Ammon's horn (tissue), 1 donor: ENCODE results near the gene DXO.
"Not testable (repeated sequence)": the region's sequence is repeated elsewhere in the genome, so short reads cannot be mapped to it uniquely, and the experiment has no call there.

Experiments
- DNase-seq: peaks from one replicate; pipeline ENCODE4 v3.0.0-alpha.2; 2016; ENCODE audit warnings: low spot score

DXO gene

DNA sequence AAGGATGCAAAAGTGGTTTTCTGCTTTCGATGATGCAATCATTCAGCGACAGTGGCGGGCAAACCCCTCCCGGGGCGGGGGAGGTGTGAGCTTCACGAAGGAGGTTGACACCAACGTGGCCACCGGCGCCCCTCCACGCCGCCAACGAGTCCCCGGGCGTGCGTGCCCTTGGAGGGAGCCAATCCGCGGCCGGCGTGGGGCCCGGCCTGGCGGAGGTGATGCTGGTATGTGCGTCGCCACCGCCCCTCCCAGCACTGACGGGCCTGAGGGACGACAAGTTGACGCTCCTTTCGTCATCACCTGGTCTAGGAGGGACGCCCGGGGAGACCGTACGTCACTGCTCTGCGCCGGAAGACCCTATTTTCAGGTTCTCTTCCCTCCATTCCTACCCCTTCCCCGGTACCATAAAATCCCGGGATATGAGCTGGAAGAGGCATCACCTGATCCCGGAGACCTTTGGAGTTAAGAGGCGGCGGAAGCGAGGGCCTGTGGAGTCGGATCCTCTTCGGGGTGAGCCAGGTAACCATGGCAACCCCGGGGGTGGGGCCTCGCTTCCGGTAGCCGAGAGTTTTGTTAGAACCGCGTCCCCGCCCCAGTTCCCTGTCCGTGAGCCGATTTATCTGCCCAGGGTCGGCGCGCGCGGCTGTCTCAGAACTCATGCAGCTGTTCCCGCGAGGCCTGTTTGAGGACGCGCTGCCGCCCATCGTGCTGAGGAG, at the start of gene DXO:
TSS of gene DXO (minus strand) at position 146 of the 716 bp plus-strand sequence. CDS start 463 bp downstream, outside the sequence.
- DNase-seq: peak; percentile 99

DNA sequence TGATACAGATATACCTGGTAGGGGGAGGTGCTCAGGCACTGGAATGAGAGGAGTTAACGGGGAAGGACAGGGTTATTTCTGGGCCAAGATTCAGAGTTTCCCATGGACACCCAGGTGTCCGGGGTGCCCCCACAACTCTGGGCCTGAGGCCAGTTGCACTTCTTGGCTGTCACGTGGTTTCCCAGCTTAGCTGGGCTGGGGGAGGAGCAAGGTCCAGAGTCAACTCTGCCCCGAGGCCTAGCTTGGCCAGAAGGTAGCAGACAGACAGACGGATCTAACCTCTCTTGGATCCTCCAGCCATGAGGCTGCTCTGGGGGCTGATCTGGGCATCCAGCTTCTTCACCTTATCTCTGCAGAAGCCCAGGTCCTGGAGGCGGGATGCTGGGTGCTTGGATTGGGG, 42.6 kb upstream of the DXO start, which contains the start of gene C4B:
TSS of gene C4B (plus strand) at position 249 of the 400 bp plus-strand sequence. CDS start at position 300, 51 bp downstream.
- not testable (repeated sequence) for DNase-seq

DNA sequence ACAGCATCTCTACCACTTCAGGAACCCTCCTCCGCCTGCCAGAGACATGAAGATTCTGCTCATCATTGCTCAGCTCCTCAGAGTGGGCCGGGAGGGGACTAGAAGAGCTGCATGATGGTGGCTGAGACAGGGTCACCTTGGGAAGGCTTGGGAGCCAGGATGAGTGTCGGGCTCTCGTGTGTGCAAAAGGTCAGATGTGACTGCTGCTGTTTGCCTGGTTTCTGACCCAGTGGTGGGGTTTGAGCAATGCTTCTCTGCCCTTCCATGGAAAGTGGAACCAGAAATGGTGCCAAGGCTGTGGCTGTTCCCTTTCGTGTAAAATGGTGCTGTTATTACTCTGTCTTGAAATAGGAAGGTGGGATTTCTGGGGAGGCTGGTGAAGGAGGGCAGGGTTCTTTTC, 41.8 kb upstream of the DXO start:
- not testable (repeated sequence) for DNase-seq

DNA sequence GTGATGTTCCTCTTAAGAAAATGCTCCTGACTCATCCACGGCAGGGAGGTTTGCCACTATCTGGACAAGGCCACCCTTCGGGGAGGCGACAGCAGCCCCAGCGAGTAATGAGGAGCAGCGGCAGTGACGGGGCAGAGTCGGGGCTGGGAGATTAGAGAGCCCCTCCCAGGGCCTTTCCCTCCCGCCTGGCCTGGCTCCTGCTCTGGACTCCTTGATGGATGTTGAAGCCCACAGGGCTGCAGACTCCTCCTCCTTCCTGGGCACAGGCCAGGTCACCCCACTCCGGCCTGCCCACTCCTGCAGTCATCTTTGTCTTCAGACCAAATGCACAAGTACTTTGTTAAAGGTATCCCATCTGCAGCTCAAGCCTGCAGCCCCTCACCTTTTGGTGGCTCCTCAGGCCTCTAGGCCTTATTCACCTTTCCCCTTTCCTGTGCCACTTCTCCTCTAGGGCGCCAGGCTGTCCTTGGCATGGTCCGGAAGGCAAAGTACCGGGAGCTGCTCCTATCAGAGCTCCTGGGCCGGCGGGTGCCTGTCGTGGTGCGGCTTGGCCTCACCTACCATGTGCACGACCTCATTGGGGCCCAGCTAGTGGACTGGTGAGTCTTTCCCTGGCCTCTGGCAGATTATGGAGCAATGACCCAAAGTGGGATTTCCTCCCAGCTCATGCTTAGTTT, 41.1 kb upstream of the DXO start:
- not testable (repeated sequence) for DNase-seq

DNA sequence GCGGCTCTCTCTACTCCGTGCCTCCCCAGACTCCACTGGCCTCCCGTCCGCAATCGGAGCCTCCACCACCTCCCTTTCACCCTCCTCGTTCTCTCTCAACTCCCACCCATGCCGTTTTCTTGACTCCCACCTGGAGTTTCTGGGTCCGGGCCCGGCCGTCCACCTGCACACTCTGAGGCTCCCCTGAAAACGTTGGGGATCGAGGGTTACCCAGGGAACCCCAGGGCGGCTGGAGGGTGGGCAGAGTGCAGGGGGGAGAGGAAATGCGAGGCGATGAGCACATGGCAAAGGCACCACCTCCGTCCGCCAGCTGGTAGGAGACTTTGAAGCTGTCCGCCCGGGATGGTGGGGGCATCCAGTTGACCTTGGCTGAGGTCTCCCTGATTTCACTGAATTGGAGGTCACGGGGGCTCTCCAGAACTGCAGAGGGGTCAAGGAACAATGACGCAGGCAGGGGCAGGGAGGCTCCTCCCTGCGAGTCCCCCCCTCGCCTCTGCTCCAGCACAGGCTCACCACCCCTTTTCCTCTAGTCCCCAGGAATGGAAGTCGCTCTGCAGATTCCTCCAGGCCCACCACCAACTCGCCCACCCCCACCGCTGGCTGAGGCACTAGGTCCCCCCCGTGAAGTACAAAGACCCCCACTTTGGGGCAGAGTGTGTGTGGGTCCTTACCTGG, 39.1 kb upstream of the DXO start:
- not testable (repeated sequence) for DNase-seq

DNA sequence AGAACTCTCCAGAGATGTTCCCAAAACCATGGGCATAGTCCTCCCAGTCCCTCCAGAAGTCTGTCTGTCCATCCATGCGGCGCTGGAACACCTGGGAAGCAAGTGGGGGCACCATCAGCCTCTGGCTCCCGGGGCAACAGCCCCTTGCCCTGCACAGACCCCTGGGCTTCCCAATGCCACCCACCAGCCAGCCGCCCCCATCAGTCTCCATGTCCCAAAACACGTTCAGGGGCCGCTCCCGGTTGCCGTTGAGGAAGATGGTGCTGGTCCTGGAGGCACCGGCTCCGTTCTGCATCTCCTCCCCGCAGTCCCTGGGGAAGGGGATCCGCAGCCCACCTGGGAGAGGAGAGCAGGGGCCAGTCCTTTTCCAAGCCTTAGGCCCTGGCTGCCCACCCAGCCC, 37.6 kb upstream of the DXO start:
- DNase-seq: not testable (repeated sequence)

DNA sequence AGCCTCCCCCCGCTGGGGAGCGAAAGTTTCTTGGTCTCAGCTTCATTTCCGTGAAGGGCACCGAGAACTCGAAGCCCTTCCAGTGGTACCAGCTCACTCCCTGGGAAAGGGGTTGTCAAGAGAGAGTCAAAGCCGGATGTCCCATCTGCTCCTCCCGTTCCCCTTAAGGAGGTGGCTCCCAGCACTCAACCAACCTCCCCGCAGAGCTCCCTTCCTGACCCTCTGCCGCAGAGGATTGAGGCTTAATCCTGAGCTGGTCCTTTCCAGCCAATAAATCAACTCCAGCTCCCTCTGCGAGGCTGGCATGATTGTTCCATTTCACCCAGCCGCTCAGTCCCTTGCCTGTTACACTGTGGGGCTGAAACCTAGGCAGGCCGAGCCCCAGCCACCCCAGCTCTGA, 36.7 kb upstream of the DXO start:
- DNase-seq: not testable (repeated sequence)

DNA sequence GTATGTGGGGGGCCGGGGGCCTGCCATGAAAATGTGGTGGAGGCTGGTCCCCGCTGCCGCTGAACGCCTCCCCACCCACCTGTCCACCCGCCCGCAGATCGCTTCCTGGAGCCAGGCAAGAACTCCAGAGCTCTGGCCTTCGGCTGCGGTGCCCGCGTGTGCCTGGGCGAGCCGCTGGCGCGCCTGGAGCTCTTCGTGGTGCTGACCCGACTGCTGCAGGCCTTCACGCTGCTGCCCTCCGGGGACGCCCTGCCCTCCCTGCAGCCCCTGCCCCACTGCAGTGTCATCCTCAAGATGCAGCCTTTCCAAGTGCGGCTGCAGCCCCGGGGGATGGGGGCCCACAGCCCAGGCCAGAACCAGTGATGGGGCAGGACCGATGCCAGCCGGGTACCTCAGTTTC, 36.1 kb upstream of the DXO start:
- DNase-seq: not testable (repeated sequence)

DNA sequence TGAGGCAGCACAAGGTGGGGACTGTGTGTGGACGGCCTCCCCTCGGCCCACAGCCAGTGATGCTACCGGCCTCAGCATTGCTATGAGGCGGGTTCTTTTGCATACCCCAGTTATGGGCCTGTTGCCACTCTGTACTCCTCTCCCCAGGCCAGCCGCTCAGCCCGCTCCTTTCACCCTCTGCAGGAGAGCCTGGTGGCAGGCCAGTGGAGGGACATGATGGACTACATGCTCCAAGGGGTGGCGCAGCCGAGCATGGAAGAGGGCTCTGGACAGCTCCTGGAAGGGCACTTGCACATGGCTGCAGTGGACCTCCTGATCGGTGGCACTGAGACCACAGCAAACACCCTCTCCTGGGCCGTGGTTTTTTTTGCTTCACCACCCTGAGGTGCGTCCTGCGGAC, 35.1 kb upstream of the DXO start:
- DNase-seq: not testable (repeated sequence)

DNA sequence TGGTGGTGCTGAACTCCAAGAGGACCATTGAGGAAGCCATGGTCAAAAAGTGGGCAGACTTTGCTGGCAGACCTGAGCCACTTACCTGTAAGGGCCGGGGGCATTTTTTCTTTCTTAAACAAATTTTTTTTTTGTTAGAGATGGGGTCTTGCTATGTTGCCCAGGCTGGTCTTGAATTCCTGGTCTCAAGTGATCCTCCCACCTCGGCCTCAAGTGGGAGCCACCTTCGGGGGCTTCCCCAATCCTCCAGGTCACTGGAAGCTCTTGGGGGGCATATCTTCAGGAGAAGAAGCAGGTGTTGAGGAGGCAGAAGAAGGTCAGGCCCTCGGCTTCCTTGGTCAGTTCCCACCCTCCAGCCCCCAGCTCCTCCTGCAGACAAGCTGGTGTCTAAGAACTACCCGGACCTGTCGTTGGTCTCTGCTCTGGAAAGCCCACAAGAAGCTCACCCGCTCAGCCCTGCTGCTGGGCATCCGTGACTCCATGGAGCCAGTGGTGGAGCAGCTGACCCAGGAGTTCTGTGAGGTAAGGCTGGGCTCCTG, 34.1 kb upstream of the DXO start:
- not testable (repeated sequence) for DNase-seq

DNA sequence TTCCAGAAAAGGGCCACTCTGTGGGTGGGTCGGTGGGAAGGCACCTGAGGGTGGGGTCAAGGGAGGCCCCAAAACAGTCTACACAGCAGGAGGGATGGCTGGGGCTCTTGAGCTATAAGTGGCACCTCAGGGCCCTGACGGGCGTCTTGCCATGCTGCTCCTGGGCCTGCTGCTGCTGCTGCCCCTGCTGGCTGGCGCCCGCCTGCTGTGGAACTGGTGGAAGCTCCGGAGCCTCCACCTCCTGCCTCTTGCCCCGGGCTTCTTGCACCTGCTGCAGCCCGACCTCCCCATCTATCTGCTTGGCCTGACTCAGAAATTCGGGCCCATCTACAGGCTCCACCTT, 33.6 kb upstream of the DXO start:
- DNase-seq: not testable (repeated sequence)

DNA sequence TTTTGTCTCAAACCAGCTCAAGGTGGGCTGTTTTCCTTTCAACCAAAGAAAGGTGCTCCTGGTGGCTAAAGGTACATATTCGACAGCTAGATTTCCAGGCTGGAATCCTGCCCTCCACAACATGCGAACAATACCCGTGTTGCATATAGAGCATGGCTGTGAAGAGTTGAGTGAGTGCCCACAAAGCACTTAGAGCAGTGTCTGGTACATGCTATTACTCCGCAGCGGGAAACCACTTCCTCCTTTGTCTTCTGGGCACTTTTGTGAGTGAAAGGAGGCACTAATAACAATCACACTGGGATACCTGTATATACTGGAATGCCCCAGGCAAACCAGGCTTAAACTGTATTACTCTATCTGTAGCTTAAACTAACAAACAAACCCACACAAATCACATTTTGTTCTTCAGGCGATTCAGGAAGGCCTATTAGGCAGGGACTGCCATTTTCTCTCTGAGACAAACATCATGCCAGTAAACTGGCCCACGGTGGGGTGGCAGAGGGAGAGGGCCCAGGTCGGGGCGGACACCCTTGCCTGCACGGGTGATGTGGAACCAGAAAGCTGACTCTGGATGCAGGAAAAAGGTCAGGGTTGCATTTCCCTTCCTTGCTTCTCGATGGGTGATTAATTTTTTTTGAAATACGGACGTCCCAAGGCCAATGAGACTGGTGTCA, 33.1 kb upstream of the DXO start:
- DNase-seq: not testable (repeated sequence)

DNA sequence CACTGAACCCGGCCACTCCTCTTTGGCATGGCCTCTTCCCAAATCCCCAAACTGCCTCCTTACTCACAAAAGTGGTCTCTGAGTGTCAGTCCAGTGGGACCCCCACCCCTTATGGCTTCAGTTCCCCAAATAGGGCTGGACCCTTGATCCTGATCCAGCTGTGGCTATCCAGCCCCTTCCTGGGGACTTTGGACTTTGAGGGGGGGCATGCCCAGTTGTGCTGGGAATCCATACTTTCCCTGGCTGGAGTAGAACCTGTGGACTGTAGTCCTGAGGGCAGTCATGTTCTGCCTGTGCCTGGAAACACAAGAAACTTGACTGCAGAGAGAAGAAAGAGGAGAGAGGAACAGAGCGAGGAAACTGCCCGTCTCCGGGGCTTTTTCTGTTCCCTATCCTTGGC, 32.5 kb upstream of the DXO start:
- not testable (repeated sequence) for DNase-seq

DNA sequence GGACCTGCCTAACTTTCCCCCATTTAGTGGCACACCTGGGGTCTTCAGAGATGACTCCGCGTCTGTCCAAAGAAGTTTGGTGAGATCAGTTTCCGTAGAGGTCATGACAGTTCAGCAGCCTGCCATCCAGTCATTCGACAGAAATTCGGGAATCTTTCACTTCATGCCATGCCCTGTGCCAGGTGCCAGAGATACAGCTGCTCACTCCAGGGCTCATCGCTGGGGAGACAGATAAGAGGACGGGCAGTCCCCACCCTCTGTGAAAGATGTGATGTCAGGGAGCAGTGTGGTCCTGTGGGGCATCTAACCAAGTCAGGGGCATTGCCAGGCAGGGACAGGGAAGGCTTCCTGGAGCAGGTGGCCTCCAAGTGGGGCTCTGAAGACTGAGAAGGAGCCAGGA, 31.4 kb upstream of the DXO start:
- DNase-seq: not testable (repeated sequence)

DNA sequence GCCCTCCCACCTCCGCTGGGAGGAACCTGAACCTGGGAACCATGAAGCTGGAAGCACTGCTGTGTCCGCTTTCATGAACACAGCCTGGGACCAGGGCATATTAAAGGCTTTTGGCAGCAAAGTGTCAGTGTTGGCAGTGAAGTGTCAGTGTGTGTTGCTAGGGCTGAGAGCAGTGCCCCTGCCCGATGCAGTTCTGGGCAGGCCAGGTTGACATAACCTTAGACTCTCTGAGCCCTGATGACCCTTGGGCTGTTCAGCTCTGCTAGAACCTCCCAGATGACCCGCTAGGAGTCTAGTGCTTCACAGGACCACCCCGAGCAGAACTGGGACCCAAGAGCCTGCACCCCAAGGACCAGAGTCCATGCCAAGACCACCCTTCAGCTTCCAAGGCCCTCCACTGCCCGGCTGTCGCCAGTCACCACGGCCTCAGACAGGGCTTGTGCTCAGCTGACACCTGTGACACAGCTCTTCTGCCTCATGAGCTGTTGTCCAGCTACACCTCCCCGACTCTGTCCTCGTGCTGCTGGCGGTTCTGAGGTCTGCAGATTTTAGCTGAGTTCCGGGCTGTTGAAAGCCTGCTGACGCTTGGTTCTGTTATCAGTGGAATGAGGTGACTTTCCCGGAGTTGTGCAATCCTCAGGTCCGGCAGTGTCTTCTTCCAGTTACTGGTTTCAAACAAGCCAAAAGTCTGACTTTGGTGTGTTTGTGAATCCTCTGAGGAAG, 30.8 kb upstream of the DXO start:
- not testable (repeated sequence) for DNase-seq

DNA sequence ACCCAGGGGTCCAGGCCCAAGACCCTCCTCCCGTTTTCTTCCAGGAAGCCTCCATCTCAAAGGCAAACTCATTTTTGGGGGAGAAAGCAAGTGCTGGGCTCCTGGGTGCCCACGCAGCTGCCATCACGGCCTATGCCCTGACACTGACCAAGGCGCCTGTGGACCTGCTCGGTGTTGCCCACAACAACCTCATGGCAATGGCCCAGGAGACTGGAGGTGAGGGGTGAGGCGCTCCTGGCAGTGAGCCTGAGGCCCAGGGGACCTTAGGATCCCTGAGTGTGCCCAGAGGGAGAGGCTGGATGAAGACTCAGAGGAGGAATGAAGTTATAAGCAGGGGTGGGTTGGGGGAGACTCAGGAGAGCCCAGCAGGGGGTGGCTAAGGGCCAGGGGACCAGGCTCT, 24.4 kb upstream of the DXO start:
- DNase-seq: not testable (repeated sequence)

DNA sequence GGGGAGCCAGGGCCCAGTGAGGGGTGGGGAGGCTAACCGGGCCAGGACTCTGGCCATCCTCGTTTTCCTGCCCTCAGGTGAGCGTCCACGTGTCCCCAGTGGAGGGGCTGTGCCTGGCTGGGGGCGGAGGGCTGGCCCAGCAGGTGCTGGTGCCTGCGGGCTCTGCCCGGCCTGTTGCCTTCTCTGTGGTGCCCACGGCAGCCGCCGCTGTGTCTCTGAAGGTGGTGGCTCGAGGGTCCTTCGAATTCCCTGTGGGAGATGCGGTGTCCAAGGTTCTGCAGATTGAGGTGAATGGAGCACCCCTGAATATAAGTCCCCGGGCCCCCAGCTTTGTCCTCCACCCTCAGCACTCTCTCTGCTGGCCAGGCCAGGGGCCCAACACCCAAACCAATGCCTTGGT, 22.5 kb upstream of the DXO start:
- not testable (repeated sequence) for DNase-seq

DNA sequence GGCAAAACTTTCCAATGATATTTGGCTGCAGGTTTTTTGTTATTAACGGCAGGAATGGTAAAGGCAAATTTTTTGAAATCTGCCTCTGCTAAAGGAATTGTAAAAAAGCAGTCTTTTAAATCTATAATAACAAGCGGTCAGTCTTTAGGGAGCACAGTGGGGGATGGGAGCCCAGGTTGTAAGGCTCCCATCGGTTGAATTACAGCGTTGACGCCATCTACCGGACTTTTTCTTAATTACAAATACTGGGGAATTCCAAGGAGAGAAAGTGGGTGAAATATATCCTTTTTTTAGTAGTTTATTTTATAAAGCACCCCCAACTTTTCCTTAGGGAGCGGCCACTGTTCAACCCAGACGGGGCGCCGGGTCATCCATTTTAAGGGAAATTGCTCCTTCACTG, 17.4 kb upstream of the DXO start:
- DNase-seq: not testable (repeated sequence)

DNA sequence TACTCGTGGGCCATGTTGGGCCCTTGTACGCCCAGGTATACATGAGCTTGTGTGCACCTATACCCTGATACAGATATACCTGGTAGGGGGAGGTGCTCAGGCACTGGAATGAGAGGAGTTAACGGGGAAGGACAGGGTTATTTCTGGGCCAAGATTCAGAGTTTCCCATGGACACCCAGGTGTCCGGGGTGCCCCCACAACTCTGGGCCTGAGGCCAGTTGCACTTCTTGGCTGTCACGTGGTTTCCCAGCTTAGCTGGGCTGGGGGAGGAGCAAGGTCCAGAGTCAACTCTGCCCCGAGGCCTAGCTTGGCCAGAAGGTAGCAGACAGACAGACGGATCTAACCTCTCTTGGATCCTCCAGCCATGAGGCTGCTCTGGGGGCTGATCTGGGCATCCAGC, 9.8 kb upstream of the DXO start, which contains the start of gene C4A:
TSS of gene C4A (plus strand) at position 314 of the 400 bp plus-strand sequence. CDS start at position 365, 51 bp downstream.
- DNase-seq: not testable (repeated sequence)

DNA sequence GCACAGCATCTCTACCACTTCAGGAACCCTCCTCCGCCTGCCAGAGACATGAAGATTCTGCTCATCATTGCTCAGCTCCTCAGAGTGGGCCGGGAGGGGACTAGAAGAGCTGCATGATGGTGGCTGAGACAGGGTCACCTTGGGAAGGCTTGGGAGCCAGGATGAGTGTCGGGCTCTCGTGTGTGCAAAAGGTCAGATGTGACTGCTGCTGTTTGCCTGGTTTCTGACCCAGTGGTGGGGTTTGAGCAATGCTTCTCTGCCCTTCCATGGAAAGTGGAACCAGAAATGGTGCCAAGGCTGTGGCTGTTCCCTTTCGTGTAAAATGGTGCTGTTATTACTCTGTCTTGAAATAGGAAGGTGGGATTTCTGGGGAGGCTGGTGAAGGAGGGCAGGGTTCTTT, 9.1 kb upstream of the DXO start:
- not testable (repeated sequence) for DNase-seq

DNA sequence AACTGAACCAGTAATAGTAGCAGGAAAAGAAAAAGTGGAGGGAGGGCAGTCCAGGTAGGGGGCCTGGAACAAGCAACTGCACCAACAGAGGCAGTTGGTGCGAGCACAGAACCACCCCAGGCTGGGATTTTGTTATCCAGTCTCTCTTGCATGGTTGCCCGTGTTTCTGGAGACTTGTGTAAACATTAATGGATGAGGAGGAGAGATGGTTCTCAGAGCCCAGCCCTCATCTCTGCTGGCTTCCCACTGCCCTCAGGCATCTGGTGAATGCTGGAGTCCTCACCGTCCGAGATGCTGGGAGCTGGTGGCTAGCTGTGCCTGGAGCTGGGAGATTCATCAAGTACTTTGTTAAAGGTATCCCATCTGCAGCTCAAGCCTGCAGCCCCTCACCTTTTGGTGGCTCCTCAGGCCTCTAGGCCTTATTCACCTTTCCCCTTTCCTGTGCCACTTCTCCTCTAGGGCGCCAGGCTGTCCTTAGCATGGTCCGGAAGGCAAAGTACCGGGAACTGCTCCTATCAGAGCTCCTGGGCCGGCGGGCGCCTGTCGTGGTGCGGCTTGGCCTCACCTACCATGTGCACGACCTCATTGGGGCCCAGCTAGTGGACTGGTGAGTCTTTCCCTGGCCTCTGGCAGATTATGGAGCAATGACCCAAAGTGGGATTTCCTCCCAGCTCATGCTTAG, 8.4 kb upstream of the DXO start:
- DNase-seq: not testable (repeated sequence)
